Measurements from ENCODE around the gene TRIM31. TPM values are rescaled to one million over a fixed set of nuclear protein-coding genes. Genes with fewer than 3 reads are reported as not detected.

Gene TRIM31
- total and polyA plus RNA-seq, 2 donors (not counting 3 experiments of a cell fraction or from before 2014, with no cell fraction given): not detected

DNA sequence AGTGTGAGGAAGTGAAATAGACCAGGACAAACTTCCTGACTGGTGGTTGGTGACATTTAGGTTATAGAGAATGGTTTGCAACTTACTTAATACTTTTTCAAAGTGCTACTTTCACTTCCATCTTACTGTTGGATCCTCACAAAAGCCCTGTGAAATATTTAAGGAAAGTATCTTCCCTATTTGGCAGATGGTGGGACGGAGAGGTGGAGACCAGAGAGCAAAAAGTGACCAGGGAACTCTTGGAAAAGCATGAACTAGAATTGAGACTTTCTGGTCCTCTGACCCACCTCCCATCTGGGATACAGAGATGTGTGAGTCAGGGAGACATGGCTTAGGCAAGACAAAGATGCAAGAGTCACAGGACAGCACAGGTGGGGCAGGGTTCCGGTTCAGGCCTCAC is 45.1 kb upstream of the TRIM31 start:
- H3K79me2 ChIP-seq (ENCODE audit: control insufficient read depth, insufficient read depth, low read length): no peaks in the 10 kb centered on the region
- peaks cover 8% of the 10 kb centered on the region for H3K4me1 ChIP-seq (ENCODE audit: control insufficient read depth, extremely low read depth, insufficient read depth, low read length)
- no peaks in the 10 kb centered on the region for H3K9me3 ChIP-seq (replicated peaks; ENCODE audit: control insufficient read depth, insufficient read depth, low read length)
- no peaks in the 10 kb centered on the region for H3K9me1 ChIP-seq (replicated peaks; ENCODE audit: control insufficient read depth, extremely low read depth, insufficient read depth, low read length)
- BruUV-seq (replicated peaks): no TSS peak
- dilution Hi-C loops (cut with MboI; ENCODE audit: extremely low pct_ligation_motif_present, low sequenced_read_pairs): no loop called here
- DNase-seq (ENCODE audit: low read depth, low spot score): no peak
- H3K9ac ChIP-seq (replicated peaks; ENCODE audit: extremely low read depth, insufficient read depth, low read length): no peak overlapping the region
- no peak overlapping the region for H2AFZ ChIP-seq (ENCODE audit: low read depth, low read length)
- no peaks in the 10 kb centered on the region for H4K20me1 ChIP-seq (replicated peaks; ENCODE audit: control insufficient read depth, extremely low read depth, insufficient read depth, low read length)
- no peaks in the 10 kb centered on the region for H3K36me3 ChIP-seq (ENCODE audit: control insufficient read depth in 2 of 2, extremely low read depth in 1 of 2, insufficient read depth in 2 of 2, low read length in 2 of 2)
- TF ChIP-seq EZH2 (IDR thresholded peaks at IDR 0.05; ENCODE audit: borderline replicate concordance, low read depth, low read length, severe bottlenecking) (no peak), POLR2A (IDR thresholded peaks at IDR 0.05; ENCODE audit: low read depth, low read length) (no peak), JUN (IDR thresholded peaks at IDR 0.05; ENCODE audit: borderline replicate concordance, insufficient read depth, insufficient read length, low read depth) (no peak), MYC (IDR thresholded peaks at IDR 0.05; ENCODE audit: low read depth, low read length) (no peak), GATA2 (IDR thresholded peaks at IDR 0.05; ENCODE audit: insufficient read depth, insufficient read length, low read depth, low read length) (no peak), POLR2AphosphoS5 (IDR thresholded peaks at IDR 0.05; ENCODE audit: insufficient read depth, low read depth, low read length) (no peak)
- TF ChIP-seq, protein P1, sequence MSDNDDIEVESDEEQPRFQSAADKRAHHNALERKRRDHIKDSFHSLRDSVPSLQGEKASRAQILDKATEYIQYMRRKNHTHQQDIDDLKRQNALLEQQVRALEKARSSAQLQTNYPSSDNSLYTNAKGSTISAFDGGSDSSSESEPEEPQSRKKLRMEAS (IDR thresholded peaks at IDR 0.05; ENCODE audit: insufficient read depth, insufficient read length): no peak
- peaks cover 0 to 5% of the 10 kb centered on the region in 2 experiments for H3K27me3 ChIP-seq (ENCODE audit: control insufficient read depth in 2 of 2, insufficient read depth in 2 of 2, low read length in 2 of 2)
- ChIA-PET CTCF (interaction anchor here (1.0 kb wide), 1 partner anchor 17 kb away, joined by 3 read pairs; no protein-coding TSS in a partner anchor), POLR2A (no interaction called here)
- intact Hi-C loops (cut with micrococcal nuclease): no loop called here
- H3K4me3 ChIP-seq (replicated peaks in 1 of 3; ENCODE audit: insufficient read depth in 1 of 3, low read depth in 1 of 3, low read length in 3 of 3): no peak overlapping the region
- H3K27ac ChIP-seq (ENCODE audit: insufficient read depth, low read depth, low read length): no peak overlapping the region
- no peak for FAIRE-seq
- H3K4me2 ChIP-seq (ENCODE audit: insufficient read depth, low read length): no peak overlapping the region

- Histone ChIP-seq H2AFZ (ENCODE audit: low read depth, low read length) (no peak overlapping the region), H3K36me3 (ENCODE audit: control insufficient read depth in 2 of 2, extremely low read depth in 1 of 2, insufficient read depth in 2 of 2, low read length in 2 of 2) (no peaks in the 10 kb centered on the region), H3K27me3 (ENCODE audit: control insufficient read depth in 2 of 2, insufficient read depth in 2 of 2, low read length in 2 of 2) (peaks cover 0 to 5% of the 10 kb centered on the region in 2 experiments), H3K9ac (replicated peaks; ENCODE audit: extremely low read depth, insufficient read depth, low read length) (no peak overlapping the region), H3K27ac (ENCODE audit: insufficient read depth, low read depth, low read length) (no peak overlapping the region), H3K9me1 (replicated peaks; ENCODE audit: control insufficient read depth, extremely low read depth, insufficient read depth, low read length) (no peaks in the 10 kb centered on the region), H3K4me2 (ENCODE audit: insufficient read depth, low read length) (no peak overlapping the region), H3K4me1 (ENCODE audit: control insufficient read depth, extremely low read depth, insufficient read depth, low read length) (peaks cover 8% of the 10 kb centered on the region), H3K79me2 (ENCODE audit: control insufficient read depth, insufficient read depth, low read length) (no peaks in the 10 kb centered on the region), H3K4me3 (replicated peaks in 1 of 3; ENCODE audit: insufficient read depth in 1 of 3, low read depth in 1 of 3, low read length in 3 of 3) (no peak overlapping the region), H3K9me3 (replicated peaks; ENCODE audit: control insufficient read depth, insufficient read depth, low read length) (no peaks in the 10 kb centered on the region), H4K20me1 (replicated peaks; ENCODE audit: control insufficient read depth, extremely low read depth, insufficient read depth, low read length) (no peaks in the 10 kb centered on the region)
- ChIA-PET POLR2A (no interaction called here), CTCF (interaction anchor here (0.8 to 1.0 kb wide), 2 partner anchors 18 to 55 kb away, joined by 3 to 5 read pairs; no protein-coding TSS in a partner anchor)
- intact Hi-C loops (cut with micrococcal nuclease) (no loop called here), dilution Hi-C loops (cut with MboI; ENCODE audit: extremely low pct_ligation_motif_present, low sequenced_read_pairs) (no loop called here)
- no peak for DNase-seq (ENCODE audit: low read depth, low spot score)
- FAIRE-seq: no peak
- no TSS peak for BruUV-seq (replicated peaks)
- TF ChIP-seq POLR2AphosphoS5 (IDR thresholded peaks at IDR 0.05; ENCODE audit: insufficient read depth, low read depth, low read length) (no peak), JUN (IDR thresholded peaks at IDR 0.05; ENCODE audit: borderline replicate concordance, insufficient read depth, insufficient read length, low read depth) (no peak), GATA2 (IDR thresholded peaks at IDR 0.05; ENCODE audit: insufficient read depth, insufficient read length, low read depth, low read length) (no peak), FOS (IDR thresholded peaks at IDR 0.05; ENCODE audit: borderline replicate concordance, insufficient read depth, low read length) (no peak), EZH2 (IDR thresholded peaks at IDR 0.05; ENCODE audit: borderline replicate concordance, low read depth, low read length, severe bottlenecking) (no peak), MYC (IDR thresholded peaks at IDR 0.05; ENCODE audit: low read depth, low read length) (no peak), POLR2A (IDR thresholded peaks at IDR 0.05; ENCODE audit: low read depth, low read length) (no peak)
- TF ChIP-seq, protein P2, sequence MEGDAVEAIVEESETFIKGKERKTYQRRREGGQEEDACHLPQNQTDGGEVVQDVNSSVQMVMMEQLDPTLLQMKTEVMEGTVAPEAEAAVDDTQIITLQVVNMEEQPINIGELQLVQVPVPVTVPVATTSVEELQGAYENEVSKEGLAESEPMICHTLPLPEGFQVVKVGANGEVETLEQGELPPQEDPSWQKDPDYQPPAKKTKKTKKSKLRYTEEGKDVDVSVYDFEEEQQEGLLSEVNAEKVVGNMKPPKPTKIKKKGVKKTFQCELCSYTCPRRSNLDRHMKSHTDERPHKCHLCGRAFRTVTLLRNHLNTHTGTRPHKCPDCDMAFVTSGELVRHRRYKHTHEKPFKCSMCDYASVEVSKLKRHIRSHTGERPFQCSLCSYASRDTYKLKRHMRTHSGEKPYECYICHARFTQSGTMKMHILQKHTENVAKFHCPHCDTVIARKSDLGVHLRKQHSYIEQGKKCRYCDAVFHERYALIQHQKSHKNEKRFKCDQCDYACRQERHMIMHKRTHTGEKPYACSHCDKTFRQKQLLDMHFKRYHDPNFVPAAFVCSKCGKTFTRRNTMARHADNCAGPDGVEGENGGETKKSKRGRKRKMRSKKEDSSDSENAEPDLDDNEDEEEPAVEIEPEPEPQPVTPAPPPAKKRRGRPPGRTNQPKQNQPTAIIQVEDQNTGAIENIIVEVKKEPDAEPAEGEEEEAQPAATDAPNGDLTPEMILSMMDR (IDR thresholded peaks at IDR 0.05; ENCODE audit: extremely low read depth in 1 of 2, insufficient read depth in 1 of 2, low read depth in 1 of 2, low read length in 2 of 2): no peak
- TF ChIP-seq, protein P1 (IDR thresholded peaks at IDR 0.05; ENCODE audit: insufficient read depth, insufficient read length): no peak
Measured at GRCh38 chr6:30157581-30157980, 44.7 kb upstream of the TRIM31 start.

All from endothelial cell of umbilical vein (primary cell).